GM23248 (cell line): ENCODE results near the gene KNL1.

Experiments
- EZH2 ChIP-seq: fragments of 200-600 bp; sonication (generic); IDR thresholded peaks from 2 replicates; pipeline ENCODE4 v1.6.1; 2018; ENCODE audit warnings: antibody characterized with exemption, mild to moderate bottlenecking; ENCODE audit not compliant: insufficient read depth, poor library complexity, severe bottlenecking
- EZH2phosphoT487 ChIP-seq: fragments of 200-600 bp; sonication (generic); IDR thresholded peaks from 2 replicates; pipeline ENCODE4 v1.6.1; 2018; ENCODE audit warnings: antibody characterized with exemption, moderate library complexity, mild to moderate bottlenecking, low read depth; ENCODE audit not compliant: insufficient read depth

- TF ChIP-seq EZH2: no peak
- TF ChIP-seq EZH2phosphoT487: no peak
Measured at GRCh38 chr15:40584191-40584590, 9.9 kb upstream of the KNL1 start.
